Neural cell (in vitro differentiated cells): Measurements from ENCODE around the gene KCNJ16. TPM values are rescaled to one million over a fixed set of nuclear protein-coding genes. Genes with fewer than 3 reads are reported as not detected.

ENCODE experiments used
- H2AFZ ChIP-seq: fragments of 200-600, 300-800 bp; sonication (generic), shearing (Covaris generic); 2 replicates; pipeline ENCODE4 v1.6.0; 2014; ENCODE audit warnings: low read depth, mild to moderate bottlenecking, antibody characterized with exemption, low read length, moderate library complexity
- H3F3A ChIP-seq: fragments of 200-600 bp; shearing (Covaris generic); 2 replicates; pipeline ENCODE4 v1.6.1; 2016; ENCODE audit warnings: mild to moderate bottlenecking, moderate library complexity, mixed read lengths, antibody characterized with exemption, low read length; ENCODE audit not compliant: insufficient read depth, poor library complexity, severe bottlenecking
- H3K27ac ChIP-seq: fragments of 200-600, 300-800 bp; sonication (generic), shearing (Covaris generic); 2 replicates; pipeline ENCODE4 v1.5.1; 2014; ENCODE audit warnings: mild to moderate bottlenecking, low read length, moderate library complexity
- H3K27me3 ChIP-seq: fragments of 300-800, 200-600 bp; sonication (generic), shearing (Covaris generic); 2 replicates; pipeline ENCODE4 v1.6.0; 2014; ENCODE audit warnings: mild to moderate bottlenecking, low read depth, low read length, moderate library complexity; ENCODE audit not compliant: insufficient read depth
- H3K36me3 ChIP-seq: fragments of 300-800, 200-600 bp; sonication (generic), shearing (Covaris generic); 2 replicates; pipeline ENCODE4 v1.5.1; 2014; ENCODE audit warnings: mild to moderate bottlenecking, antibody characterized with exemption, low read length, moderate library complexity; ENCODE audit not compliant: insufficient read depth
- H3K4me2 ChIP-seq: fragments of 300-800, 200-600 bp; sonication (generic), shearing (Covaris generic); 2 replicates; pipeline ENCODE4 v1.6.0; 2014; ENCODE audit warnings: mild to moderate bottlenecking, low read length
- H3K4me3 ChIP-seq: fragments of 300-800, 200-600 bp; sonication (generic), shearing (Covaris generic); 2 replicates; pipeline ENCODE4 v1.5.1; 2014; ENCODE audit warnings: mild to moderate bottlenecking, low read length, moderate library complexity
- H3K79me2 ChIP-seq: fragments of 200-600 bp; shearing (Covaris generic); replicated peaks from 2 replicates; pipeline ENCODE4 v1.6.0; 2014; ENCODE audit warnings: mild to moderate bottlenecking, low read length, moderate library complexity; ENCODE audit not compliant: insufficient read depth
- H3K9ac ChIP-seq: fragments of 300-800, 200-600 bp; sonication (generic), shearing (Covaris generic); 2 replicates; pipeline ENCODE4 v1.6.1; 2016; ENCODE audit warnings: mild to moderate bottlenecking, low read length, mixed read lengths
- H3K9me2 ChIP-seq: fragments of 200-600 bp; shearing (Covaris generic); 2 replicates; pipeline ENCODE4 v1.6.1; 2016; ENCODE audit warnings: mild to moderate bottlenecking, low read length, mixed read lengths; ENCODE audit not compliant: insufficient read depth
- H3K9me3 ChIP-seq: fragments of 200-600, 300-800 bp; sonication (generic), shearing (Covaris generic); 2 replicates; pipeline ENCODE4 v1.6.1; 2016; ENCODE audit warnings: mild to moderate bottlenecking, mixed run types, low read length, moderate library complexity, mixed read lengths
- H4K20me1 ChIP-seq: fragments of 200-600 bp; shearing (Covaris generic); 2 replicates; pipeline ENCODE4 v1.6.1; 2016; ENCODE audit warnings: mild to moderate bottlenecking, mixed run types; ENCODE audit not compliant: insufficient read depth
- CTCF ChIP-seq: fragments of 450-650 bp; IDR thresholded peaks from 2 replicates; pipeline ENCODE4 v1.5.1; 2014; ENCODE audit warnings: antibody characterized with exemption, mild to moderate bottlenecking, moderate library complexity; ENCODE audit not compliant: poor library complexity, severe bottlenecking
- EP300 ChIP-seq: fragments of 450-650 bp; conservative IDR thresholded peaks from 2 replicates; pipeline ENCODE4 v1.6.1; 2014; ENCODE audit warnings: antibody characterized with exemption, mild to moderate bottlenecking, moderate library complexity; ENCODE audit not compliant: poor library complexity, severe bottlenecking
- EZH2 ChIP-seq: fragments of 200-600, 300-800 bp; shearing (Covaris generic), sonication (generic); IDR thresholded peaks from 2 replicates; pipeline ENCODE4 v1.6.1; 2014; ENCODE audit warnings: antibody characterized with exemption, low read length, borderline replicate concordance, mild to moderate bottlenecking; ENCODE audit not compliant: insufficient read depth, poor library complexity, severe bottlenecking
- MXI1 ChIP-seq: fragments of 450-650 bp; conservative IDR thresholded peaks from 2 replicates; pipeline ENCODE4 v1.6.1; 2014; ENCODE audit warnings: antibody characterized with exemption, mild to moderate bottlenecking; ENCODE audit not compliant: poor library complexity, severe bottlenecking
- POLR2AphosphoS5 ChIP-seq: IDR thresholded peaks from 2 replicates; pipeline ENCODE4 v1.6.1; 2012
- RAD21 ChIP-seq: fragments of 450-650 bp; conservative IDR thresholded peaks from 2 replicates; pipeline ENCODE4 v1.6.1; 2014; ENCODE audit warnings: antibody characterized with exemption, mild to moderate bottlenecking, moderate library complexity
- REST ChIP-seq: IDR thresholded peaks from 2 replicates; pipeline ENCODE4 v1.6.1; 2012; ENCODE audit warnings: borderline replicate concordance
- SMC3 ChIP-seq: fragments of 450-650 bp; conservative IDR thresholded peaks from 2 replicates; pipeline ENCODE4 v1.6.1; 2014; ENCODE audit warnings: antibody characterized with exemption, mild to moderate bottlenecking, moderate library complexity; ENCODE audit not compliant: poor library complexity
- TAF1 ChIP-seq: IDR thresholded peaks from 2 replicates; pipeline ENCODE4 v1.6.1; 2012; ENCODE audit warnings: low read depth
- polyA plus RNA-seq: library from polyadenylated mRNA; depleted of rRNA; stranded (reverse); fragments of >200 nt; gene quantifications from 2 replicates; pipeline ENCODE4 v1.2.3, GENCODE V29; 2014

The KCNJ16 gene
- polyA plus RNA-seq, 1 donor from 2014 or later: 1.7 TPM

- TF ChIP-seq MXI1 (no peak), REST (no peak), CTCF (no peak), POLR2AphosphoS5 (no peak), RAD21 (no peak), TAF1 (no peak), EP300 (no peak), SMC3 (no peak), EZH2 (no peak)
- no peaks in the 10 kb centered on the region for H3F3A ChIP-seq
- H3K4me2 ChIP-seq: no peak overlapping the region
- H4K20me1 ChIP-seq: no peaks in the 10 kb centered on the region
- H3K79me2 ChIP-seq: no peaks in the 10 kb centered on the region
- H3K4me3 ChIP-seq: no peak overlapping the region
- H3K9ac ChIP-seq: no peak overlapping the region
- H3K36me3 ChIP-seq: no peaks in the 10 kb centered on the region
- no peaks in the 10 kb centered on the region for H3K9me3 ChIP-seq
- no peak overlapping the region for H3K27ac ChIP-seq
- no peaks in the 10 kb centered on the region for H3K9me2 ChIP-seq
- H2AFZ ChIP-seq: no peak overlapping the region
- no peaks in the 10 kb centered on the region for H3K27me3 ChIP-seq
These were observed 27.2 kb upstream of the KCNJ16 start for GRCh38 chr17:70047619-70048419.

- H3K79me2 ChIP-seq: no peaks in the 10 kb centered on the region
- no peak overlapping the region for H3K27ac ChIP-seq
- H3K4me2 ChIP-seq: no peak overlapping the region
- no peaks in the 10 kb centered on the region for H3K9me3 ChIP-seq
- no peak overlapping the region for H2AFZ ChIP-seq
- no peaks in the 10 kb centered on the region for H3K36me3 ChIP-seq
- no peaks in the 10 kb centered on the region for H3F3A ChIP-seq
- H4K20me1 ChIP-seq: no peaks in the 10 kb centered on the region
- H3K9ac ChIP-seq: no peak overlapping the region
- no peaks in the 10 kb centered on the region for H3K27me3 ChIP-seq
- no peak for TF ChIP-seq POLR2AphosphoS5
- H3K9me2 ChIP-seq: no peaks in the 10 kb centered on the region
- no peak overlapping the region for H3K4me3 ChIP-seq
These were observed 25.0 kb upstream of the KCNJ16 start for GRCh38 chr17:70049801-70050591.
